Upper lobe of left lung (tissue), 4 donors: ENCODE results near the gene GRK7.

Experiments used
- EP300 ChIP-seq, 4 donors: sonication (generic); formaldehyde crosslinking; IDR thresholded peaks; one replicate each; pipeline ENCODE4 v1.5.1; 2017; ENCODE audit warnings: antibody characterized with exemption in 4 of 4, control low read depth in 2 of 4
- POLR2A ChIP-seq, 4 donors: fragments of 450-650 bp; IDR thresholded peaks; one replicate each; pipeline ENCODE4 v1.5.1; 2016 to 2017; ENCODE audit warnings: antibody characterized with exemption in 4 of 4, mild to moderate bottlenecking in 2 of 4
- TF ChIP-seq, protein P1 (sequence below), 6 experiments: fragments of 450-650 bp in 4 of 6; fragments of 200-600 bp in 2 of 6; sonication (generic) in 2 of 6; IDR thresholded peaks; one replicate each; pipeline ENCODE4 v1.5.1; 2016 to 2019; ENCODE audit warnings: antibody characterized with exemption in 6 of 6

DNA sequence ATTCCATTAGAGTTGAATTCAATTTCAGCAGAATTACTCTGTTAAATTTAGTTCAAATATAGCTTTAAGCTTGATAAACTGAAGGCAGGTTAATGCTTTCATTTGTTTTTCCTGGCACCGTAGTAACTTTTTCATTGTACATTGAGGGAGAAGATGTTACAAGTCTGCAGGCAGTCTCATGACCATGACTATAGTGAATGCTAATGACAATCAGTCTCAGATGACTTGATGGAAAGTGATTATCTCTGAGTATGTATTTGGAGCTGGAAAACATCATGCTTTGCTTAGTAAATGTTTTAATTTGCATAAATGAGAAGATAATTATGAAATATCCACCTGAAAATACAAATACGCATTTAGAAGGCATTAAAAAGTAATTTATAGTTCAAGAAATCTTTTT lies 41.1 kb upstream of the GRK7 start:
- TF ChIP-seq, protein P1, sequence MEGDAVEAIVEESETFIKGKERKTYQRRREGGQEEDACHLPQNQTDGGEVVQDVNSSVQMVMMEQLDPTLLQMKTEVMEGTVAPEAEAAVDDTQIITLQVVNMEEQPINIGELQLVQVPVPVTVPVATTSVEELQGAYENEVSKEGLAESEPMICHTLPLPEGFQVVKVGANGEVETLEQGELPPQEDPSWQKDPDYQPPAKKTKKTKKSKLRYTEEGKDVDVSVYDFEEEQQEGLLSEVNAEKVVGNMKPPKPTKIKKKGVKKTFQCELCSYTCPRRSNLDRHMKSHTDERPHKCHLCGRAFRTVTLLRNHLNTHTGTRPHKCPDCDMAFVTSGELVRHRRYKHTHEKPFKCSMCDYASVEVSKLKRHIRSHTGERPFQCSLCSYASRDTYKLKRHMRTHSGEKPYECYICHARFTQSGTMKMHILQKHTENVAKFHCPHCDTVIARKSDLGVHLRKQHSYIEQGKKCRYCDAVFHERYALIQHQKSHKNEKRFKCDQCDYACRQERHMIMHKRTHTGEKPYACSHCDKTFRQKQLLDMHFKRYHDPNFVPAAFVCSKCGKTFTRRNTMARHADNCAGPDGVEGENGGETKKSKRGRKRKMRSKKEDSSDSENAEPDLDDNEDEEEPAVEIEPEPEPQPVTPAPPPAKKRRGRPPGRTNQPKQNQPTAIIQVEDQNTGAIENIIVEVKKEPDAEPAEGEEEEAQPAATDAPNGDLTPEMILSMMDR (IDR thresholded peaks at IDR 0.05) = no peak
- no peak for TF ChIP-seq POLR2A (IDR thresholded peaks at IDR 0.05)
- TF ChIP-seq EP300 (IDR thresholded peaks at IDR 0.05) = no peak
